Prostate gland (tissue), 2 donors: ENCODE results near the gene PNLDC1.

ENCODE experiments used
- CTCF ChIP-seq, 4 experiments: fragments of 200-600 bp in 2 of 4; fragments of 450-650 bp in 2 of 4; sonication (generic) in 2 of 4; IDR thresholded peaks; 1 replicate in 3 of 4; 2 replicates in 1 of 4; pipeline ENCODE4 v1.5.1; 2016 to 2019; ENCODE audit warnings: antibody characterized with exemption in 4 of 4, mild to moderate bottlenecking in 2 of 4, moderate library complexity in 2 of 4
- POLR2A ChIP-seq: fragments of 450-650 bp; IDR thresholded peaks from one replicate; pipeline ENCODE4 v1.6.1; 2016; ENCODE audit warnings: antibody characterized with exemption, mild to moderate bottlenecking
- POLR2AphosphoS5 ChIP-seq: sonication (generic); formaldehyde crosslinking; IDR thresholded peaks from one replicate; pipeline ENCODE4 v1.6.1; 2017; ENCODE audit warnings: antibody characterized with exemption

DNA sequence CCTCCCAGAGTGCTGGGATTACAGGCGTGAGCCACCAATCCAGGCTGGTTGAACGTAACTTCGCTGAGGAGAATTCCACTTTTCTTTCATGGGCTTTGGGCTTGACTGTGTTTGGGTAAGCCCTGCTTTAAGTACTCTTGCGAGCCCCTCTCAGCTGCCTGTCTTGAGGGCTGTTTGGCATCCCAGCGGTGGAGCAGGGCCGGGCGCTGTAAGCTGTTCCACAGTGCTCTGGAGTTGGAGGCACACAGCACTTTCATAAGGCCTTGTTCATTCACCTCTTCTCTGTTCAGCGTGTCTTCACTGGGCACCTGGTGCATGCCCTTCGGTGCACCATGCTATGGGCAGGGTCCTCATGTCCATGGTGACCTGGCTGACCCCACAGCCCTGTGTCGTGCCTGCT, 21.6 kb downstream of the PNLDC1 start:
- TF ChIP-seq CTCF (IDR thresholded peaks at IDR 0.05) = no peak
- no peak for TF ChIP-seq POLR2A
- TF ChIP-seq POLR2AphosphoS5 = no peak
